SHP77 (cell line): ENCODE measurements around the gene MRPS24.
"Not testable (repeated sequence)": the region's sequence is repeated elsewhere in the genome, so short reads cannot be mapped to it uniquely, and the experiment has no call there.

Experiments used
- DNase-seq, 2 experiments: peaks; one replicate each; lab custom pipeline; 2025; lab: John Stamatoyannopoulos, UW

Gene MRPS24

DNA sequence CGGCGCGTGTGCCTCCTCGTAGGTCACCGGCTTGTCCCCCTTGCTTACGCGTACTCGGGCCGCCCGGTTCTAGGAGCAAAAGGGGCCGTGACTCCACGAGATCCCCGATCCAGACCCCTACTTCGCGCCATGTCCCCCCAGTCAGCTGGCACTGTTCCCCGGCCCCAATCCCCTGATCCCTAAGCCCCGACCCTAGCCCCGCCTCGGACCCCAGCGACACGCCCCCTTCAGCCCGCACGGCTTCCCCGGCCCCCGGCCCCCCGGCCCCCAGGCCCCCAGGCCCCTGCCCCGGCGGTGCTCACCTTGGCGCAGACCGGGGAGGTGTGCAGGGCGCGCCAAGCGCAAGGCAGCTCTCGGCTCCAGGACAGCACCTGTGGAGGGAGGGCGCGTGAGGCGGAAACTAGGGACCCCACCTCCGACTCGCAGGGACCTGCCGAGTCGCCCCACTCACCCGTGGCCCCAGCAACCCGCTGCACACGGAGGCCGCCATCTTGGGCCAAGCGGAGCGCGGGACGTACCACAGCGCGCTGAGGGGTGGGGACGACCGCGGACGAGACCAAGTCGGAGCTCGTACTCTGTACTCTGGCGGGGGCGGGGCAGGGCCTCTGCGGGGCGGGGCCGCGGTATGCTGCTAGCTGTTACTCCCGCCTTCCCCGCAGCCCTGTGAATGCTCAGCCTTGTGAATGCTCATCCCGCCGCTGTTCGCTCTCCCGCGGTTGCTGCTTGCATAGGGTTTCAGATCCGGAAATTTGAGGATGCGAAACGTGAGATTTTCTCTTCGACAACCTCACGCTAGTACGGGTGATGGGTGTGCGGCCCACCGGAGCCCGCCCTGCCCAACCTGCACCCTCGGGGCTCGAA is at the start of gene MRPS24:
Gene MRPS24 (minus strand): TSS at position 512 of the 861 bp plus-strand sequence. CDS start 22 bp downstream, at position 490.
- peak; percentile 93 to 96 for DNase-seq

- no peak for DNase-seq
These were observed 46.6 kb upstream of the MRPS24 start for GRCh38 chr7:43915907-43916306.

GRCh38 chr7:43914795-43915194 is 45.5 kb upstream of the MRPS24 start:
- DNase-seq: no peak

DNA sequence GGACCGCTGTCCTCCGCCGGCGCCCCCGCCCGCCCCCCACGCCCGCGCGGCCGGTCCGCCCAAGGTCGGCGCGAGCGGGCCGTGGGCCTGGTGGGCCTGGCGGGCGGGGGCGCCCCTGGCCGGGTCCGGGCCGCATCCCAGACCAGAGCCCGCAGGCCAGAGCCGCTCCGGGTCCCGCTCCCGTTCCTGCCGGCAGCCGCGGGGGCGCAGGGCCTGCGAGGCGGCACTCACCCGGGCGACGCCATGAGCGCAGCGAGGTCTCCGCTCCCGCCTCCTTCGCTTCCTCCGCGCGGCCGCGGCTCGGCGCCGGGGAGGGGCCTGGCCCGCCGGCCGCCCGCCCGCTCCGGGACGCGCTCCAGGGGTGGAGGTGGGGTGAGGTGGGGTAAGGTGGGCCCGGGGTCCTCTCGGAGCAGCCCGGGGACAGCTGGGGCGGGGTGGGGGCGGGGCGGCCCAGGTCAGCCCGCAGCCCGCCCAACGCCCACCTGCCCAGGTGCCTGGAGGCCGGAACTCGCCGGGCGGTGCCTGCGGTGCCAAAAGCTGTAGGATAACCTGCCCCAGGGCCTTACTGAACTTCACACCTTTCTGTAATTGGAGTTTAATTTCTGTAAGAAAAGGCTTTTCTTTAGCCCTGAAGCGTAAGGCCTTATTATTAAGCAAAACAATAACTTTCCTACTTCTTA is 37.2 kb upstream of the MRPS24 start, which contains the start of gene URGCP:
Gene URGCP (minus strand): TSS at position 266 of the 680 bp plus-strand sequence. CDS start 21 bp downstream, at position 245.
- DNase-seq: peak; percentile 31 to 38

GRCh38 chr7:43905956-43906330 is 36.6 kb upstream of the MRPS24 start:
- peak in 1 of 2 experiments; percentile 21 for DNase-seq

DNA sequence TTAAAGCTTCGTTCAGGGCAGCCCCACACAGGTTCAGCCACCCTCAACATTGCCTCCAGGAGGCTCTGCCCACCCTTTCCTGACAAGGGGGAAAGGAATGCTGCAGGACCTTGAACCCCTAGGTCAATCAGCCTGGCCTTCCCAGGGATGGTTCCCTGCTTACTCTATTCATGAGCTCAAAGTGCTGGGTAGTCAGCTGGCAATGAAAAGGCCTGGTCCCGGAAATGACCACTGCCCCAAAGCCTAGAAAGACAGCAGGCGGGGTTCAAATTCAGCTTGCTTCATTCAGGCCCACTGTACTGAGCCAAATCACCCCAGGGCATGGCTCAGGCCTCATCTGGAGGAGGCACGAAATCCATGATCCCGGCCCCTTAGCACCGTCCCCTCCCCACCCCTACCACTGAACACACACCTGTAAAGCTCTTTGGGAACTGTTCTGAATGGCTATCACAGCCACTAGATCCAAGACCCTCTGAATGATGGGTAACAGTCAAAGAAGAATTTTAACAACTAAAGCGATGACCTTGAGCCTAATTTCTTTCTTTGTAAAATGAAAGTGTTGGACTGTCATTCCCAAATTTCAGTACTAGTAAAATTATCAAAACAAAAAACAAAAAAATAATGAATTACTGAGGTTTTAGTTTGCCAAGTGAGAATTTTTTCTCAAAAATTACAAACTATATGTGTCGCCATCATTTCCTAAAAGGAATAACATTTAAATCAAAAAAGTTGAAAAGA is 36.1 kb upstream of the MRPS24 start:
- DNase-seq: peak in 1 of 2 experiments; percentile 22

DNA sequence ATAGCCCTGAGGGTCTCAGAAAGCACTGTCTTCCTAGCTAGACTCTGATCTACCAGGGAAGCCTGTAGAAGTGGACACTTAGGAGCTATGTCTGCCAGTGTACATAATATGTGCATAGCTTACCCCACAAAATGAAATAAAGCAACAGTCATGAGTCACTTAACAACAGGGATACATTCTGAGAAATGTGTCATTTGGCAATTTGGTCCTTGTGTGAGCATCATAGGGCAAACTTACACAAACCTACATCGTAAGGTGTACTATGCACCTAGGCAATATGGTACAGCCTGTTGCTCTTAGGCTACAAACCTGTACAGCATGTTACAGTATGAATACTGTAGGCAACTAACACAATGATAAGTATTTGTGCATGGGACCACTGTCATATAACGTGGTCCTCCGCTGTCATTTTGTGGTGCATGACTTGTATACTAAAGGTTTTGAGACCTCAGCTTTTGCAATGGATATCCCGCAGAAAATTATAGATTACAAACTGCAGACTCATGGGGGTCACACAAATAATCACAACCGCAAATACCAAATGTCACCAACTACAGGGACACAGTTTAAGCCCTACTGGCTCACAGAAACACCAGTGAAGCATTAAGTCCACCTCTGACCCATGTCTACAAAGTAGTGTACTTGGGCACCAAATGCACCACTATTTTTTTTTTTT is 35.4 kb upstream of the MRPS24 start:
- DNase-seq: no peak

DNA sequence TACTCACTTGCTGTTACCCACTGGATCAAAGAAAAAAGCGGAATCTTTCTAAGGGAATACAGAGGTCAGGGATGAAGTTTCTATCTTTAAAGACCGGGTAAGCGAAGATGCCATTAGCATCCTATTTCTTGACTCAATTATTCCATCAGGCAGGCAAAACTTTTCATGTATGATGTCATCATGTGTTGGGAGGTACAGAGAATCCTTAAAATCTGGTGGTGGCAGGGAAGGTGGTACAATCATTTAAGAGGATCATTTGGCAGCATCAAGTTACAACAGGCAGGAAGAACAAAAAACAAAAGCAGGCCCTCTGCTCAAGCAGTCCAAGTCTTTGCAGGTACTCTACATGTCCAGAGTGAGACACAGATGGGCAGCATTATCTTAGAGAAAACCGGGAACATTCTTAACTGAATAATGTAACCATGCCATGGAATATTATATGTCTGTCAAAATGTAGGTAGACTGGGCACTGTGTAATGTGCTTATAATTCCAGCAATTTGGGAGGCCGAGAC is 33.3 kb upstream of the MRPS24 start:
- no peak for DNase-seq

- not testable (repeated sequence) for DNase-seq
These were observed 29.3 kb upstream of the MRPS24 start for GRCh38 chr7:43898571-43898970.

- no peak for DNase-seq
These were observed 26.6 kb upstream of the MRPS24 start for GRCh38 chr7:43895847-43896415.

GRCh38 chr7:43891069-43891955 is 22.0 kb upstream of the MRPS24 start:
- DNase-seq: no peak

DNA sequence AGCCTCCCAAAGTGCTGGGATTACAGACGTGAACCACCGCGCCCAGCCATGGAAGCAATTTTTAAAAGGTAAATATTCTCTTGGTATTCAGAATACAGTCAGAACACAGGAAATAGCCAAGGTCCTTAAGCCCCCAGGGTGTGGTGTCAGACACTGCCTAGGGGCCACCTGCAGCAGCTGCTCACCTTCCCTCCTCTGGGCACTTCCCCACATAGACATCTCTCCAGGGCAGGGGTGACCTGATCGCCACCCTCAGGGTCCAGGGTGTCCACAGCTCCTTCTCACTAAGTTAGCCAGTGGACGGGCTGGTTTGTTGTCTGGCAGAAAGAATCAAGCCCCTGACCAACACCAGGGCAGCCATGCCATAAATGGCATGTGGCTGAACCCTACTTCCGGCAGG is 21.2 kb upstream of the MRPS24 start:
- no peak for DNase-seq

DNA sequence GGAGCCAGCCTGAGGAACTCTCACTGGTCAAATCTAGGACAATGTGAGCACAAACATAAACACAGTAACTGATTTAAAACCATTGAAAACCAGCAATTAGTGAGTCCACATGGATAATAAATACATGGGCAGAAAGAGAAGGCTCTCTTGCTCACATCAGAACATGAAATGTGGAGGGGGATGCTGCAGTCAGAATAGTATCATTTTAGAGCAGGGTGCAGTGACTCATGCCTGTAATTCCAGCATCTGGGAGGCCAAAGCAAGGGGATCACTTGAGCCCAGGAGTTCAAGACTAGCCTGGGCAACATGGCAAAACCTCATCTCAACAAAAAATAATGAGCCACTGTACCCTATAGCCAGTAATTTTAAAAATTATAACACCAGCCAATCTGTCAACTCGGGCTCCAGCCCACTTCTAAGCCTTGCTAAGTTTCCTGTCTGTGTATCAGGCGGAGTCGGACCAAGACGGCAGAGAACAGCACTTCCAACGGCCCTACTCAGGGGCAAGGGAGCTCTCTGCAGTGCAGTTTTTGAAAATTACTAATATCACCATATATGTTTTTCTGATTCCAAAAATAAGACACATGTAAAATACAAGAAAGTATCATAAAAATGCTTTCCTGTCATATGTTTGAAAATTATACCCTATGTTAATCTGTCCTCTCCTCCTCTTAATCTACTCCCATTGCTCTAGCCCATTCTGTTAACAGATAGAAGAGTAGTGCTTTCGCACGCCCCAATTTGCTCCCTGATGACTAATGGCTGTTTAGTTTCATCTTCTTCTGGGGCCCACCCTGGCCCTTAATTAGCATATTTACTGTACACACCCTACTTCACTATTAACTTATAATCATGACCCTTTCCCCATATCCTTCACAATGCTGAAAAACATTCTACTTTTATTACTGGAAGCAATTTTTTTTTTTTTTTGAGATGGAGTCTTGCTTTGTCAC is 20.0 kb upstream of the MRPS24 start:
- no peak for DNase-seq

GRCh38 chr7:43884617-43885016 is 15.3 kb upstream of the MRPS24 start:
- no peak for DNase-seq

- DNase-seq: no peak
These were observed 14.9 kb upstream of the MRPS24 start for GRCh38 chr7:43884209-43884608.

DNA sequence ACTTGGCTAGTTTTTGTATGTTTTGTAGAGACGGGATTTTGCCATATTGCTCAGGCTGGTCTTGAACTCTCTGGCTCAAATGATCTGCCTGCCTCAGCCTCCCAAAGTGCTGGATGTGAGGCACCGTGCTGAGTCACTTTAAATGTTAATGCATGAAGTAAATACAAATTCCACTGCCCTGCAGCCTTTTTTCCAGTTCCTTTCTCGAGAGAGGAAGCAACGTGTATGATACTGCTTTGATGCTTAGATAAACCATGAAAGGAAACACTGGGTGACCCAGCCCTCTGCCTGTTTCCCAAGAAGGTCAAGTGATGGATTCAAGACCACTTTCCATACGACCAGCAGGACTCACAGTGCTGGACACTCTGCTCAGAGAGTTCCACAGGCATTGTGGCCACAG is 11.3 kb upstream of the MRPS24 start:
- DNase-seq: no peak

DNA sequence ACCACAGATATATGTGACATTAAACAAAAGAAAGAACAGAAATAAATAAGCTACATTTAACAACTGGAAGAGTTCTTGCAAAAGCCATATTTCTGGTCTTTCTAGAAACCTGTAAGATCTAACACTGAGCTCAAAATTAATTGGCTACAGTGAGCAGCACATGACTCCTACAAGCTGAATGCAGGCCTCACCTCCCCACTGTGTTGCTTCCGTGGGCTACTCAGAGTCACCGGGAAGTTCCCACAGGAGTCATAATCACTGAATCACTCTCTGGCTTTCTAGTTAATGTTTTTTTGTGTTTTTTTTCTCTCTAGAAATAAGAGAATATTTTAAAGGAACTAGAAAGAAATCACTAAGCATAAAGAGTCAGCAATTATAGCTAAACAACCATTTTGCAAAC is 10.2 kb upstream of the MRPS24 start:
- no peak for DNase-seq

- DNase-seq: no peak
These were observed 9.6 kb upstream of the MRPS24 start for GRCh38 chr7:43878867-43879266.
